HepG2 (cell line): ENCODE data around the gene ZBTB32.

Source experiments
- ATF7 ChIP-seq, 2 experiments: fragments of 450-650 bp in 1 of 2; sonication (generic) in 1 of 2; formaldehyde crosslinking in 1 of 2; IDR thresholded peaks; 2 replicates each; pipeline versions ENCODE4 v1.4.0 to v1.6.1; 2016 to 2020; ENCODE audit warnings: antibody characterized with exemption in 1 of 2, mild to moderate bottlenecking in 1 of 2, missing genetic modification reagents in 1 of 2
- TFAP4 ChIP-seq: sonication (generic); IDR thresholded peaks from 2 replicates; pipeline ENCODE4 v1.6.1; 2016; ENCODE audit warnings: low read depth, borderline replicate concordance
- ZNF138 ChIP-seq: sonication (generic); formaldehyde crosslinking; IDR thresholded peaks from 2 replicates; pipeline ENCODE4 v1.5.0; 2020; ENCODE audit warnings: mild to moderate bottlenecking, low read depth, missing genetic modification reagents
- ZNF672 ChIP-seq: sonication (generic); formaldehyde crosslinking; IDR thresholded peaks from 2 replicates; pipeline ENCODE4 v1.8.1; 2022; ENCODE audit warnings: missing genetic modification reagents

- no peak for TF ChIP-seq TFAP4
- TF ChIP-seq ZNF672 (CRISPR knock-in tag): no peak
- no peak for TF ChIP-seq ZNF138 (CRISPR knock-in tag)
- no peak for TF ChIP-seq ATF7 (IDR thresholded peaks at IDR 0.05)
- no peak for TF ChIP-seq ATF7 (CRISPR knock-in tag; IDR thresholded peaks at IDR 0.05)
Observed at GRCh38 chr19:35743640-35744429, 39.5 kb downstream of the ZBTB32 start.
